GM13976 (cell line): ENCODE measurements around the gene HIVEP3.

Experiments used
- DNase-seq: peaks from one replicate; pipeline ENCODE4 v3.0.0; 2012; ENCODE audit warnings: low spot score
- CTCF ChIP-seq: IDR thresholded peaks from 2 replicates; pipeline ENCODE4 v1.5.1; 2012; ENCODE audit warnings: borderline replicate concordance, mild to moderate bottlenecking; ENCODE audit not compliant: insufficient read depth; ENCODE audit errors: extremely low read depth, missing control alignments, control extremely low read depth
- in situ Hi-C: fragments of 300-500 bp; cut with MboI; formaldehyde crosslinking; loops from one replicate; pipeline ENCODE4 v1.12.0; 2022; ENCODE audit warnings: low sequenced_read_pairs, mixed read lengths, inconsistent platforms; ENCODE audit not compliant: unreplicated experiment

Gene HIVEP3

GRCh38 chr1:41673378-41673777 lies 245.3 kb downstream of the HIVEP3 start:
- in situ Hi-C loops, result no loop called here
- no peak for TF ChIP-seq CTCF
- peak; percentile 64 for DNase-seq

- in situ Hi-C loops, result no loop called here
- no peak for DNase-seq
These were observed 245.9 kb downstream of the HIVEP3 start for GRCh38 chr1:41672641-41673361.

GRCh38 chr1:41672173-41672572 lies 246.5 kb downstream of the HIVEP3 start:
- DNase-seq, result no peak
- no peak for TF ChIP-seq CTCF
- in situ Hi-C loops, result no loop called here

More at GRCh38 chr1:41672641-41673361, 245.9 kb downstream of the HIVEP3 start:
- no peak for TF ChIP-seq CTCF

- TF ChIP-seq CTCF, result no peak
- in situ Hi-C loops, result no loop called here
- no peak for DNase-seq
These were observed 247.5 kb downstream of the HIVEP3 start for GRCh38 chr1:41671116-41671755.

GRCh38 chr1:41670217-41670957 lies 248.3 kb downstream of the HIVEP3 start:
- TF ChIP-seq CTCF, result no peak
- DNase-seq, result no peak
- in situ Hi-C loops, result no loop called here

GRCh38 chr1:41668967-41669366 lies 249.8 kb downstream of the HIVEP3 start:
- TF ChIP-seq CTCF, result no peak
- no peak for DNase-seq
- in situ Hi-C loops, result no loop called here
